HUES6 (cell line): ENCODE results near the gene TMEM266.
"Not testable (repeated sequence)": the region's sequence is repeated elsewhere in the genome, so short reads cannot be mapped to it uniquely, and the experiment has no call there.

ENCODE experiments used
- H3K27ac ChIP-seq: 2 replicates; pipeline ENCODE4 v1.7.0; 2013; ENCODE audit warnings: low read depth, mild to moderate bottlenecking, low read length, inconsistent platforms
- H3K27me3 ChIP-seq: 2 replicates; pipeline ENCODE4 v1.6.1; 2013; ENCODE audit warnings: low read length; ENCODE audit not compliant: control insufficient read depth, insufficient read depth
- H3K36me3 ChIP-seq: 2 replicates; pipeline ENCODE4 v1.6.1; 2013; ENCODE audit warnings: low read length; ENCODE audit not compliant: control insufficient read depth, insufficient read depth
- H3K4me1 ChIP-seq: 2 replicates; pipeline ENCODE4 v1.6.1; 2013; ENCODE audit warnings: low read length; ENCODE audit not compliant: control insufficient read depth, insufficient read depth
- H3K4me3 ChIP-seq: 2 replicates; pipeline ENCODE4 v1.5.1; 2013; ENCODE audit warnings: low read depth, low read length
- H3K9ac ChIP-seq: one replicate; pipeline ENCODE4 v1.6.1; 2013; ENCODE audit warnings: mild to moderate bottlenecking, low read length
- H3K9me3 ChIP-seq: 2 replicates; pipeline ENCODE4 v1.6.1; 2013; ENCODE audit warnings: low read depth, low read length; ENCODE audit not compliant: control insufficient read depth, insufficient read depth

The TMEM266 gene

DNA sequence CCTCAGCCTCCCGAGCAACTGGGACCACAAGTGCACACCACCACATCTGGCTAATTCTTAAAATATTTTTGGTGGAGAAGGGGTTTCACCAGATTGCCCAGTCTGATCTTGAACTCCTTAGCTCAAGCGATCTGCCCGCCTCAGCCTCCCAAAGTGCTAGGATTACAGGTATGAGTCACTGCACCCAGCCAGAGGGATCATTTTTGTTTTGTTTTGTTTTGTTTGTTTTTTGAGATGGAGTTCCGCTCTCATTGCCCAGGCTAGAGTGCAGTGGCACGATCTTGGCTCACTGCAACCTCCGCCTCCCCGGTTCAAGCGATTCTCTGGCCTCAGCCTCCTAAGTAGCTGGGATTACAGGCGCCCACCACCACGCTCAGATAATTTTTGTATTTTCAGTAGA lies 5.6 kb upstream of the TMEM266 start:
- not testable (repeated sequence) for H3K27ac ChIP-seq, H3K4me3 ChIP-seq, H3K9ac ChIP-seq, H3K9me3 ChIP-seq, H3K36me3 ChIP-seq
- peaks cover 12% of the 10 kb centered on the region for H3K4me1 ChIP-seq
- H3K27me3 ChIP-seq: peaks cover 14% of the 10 kb centered on the region

DNA sequence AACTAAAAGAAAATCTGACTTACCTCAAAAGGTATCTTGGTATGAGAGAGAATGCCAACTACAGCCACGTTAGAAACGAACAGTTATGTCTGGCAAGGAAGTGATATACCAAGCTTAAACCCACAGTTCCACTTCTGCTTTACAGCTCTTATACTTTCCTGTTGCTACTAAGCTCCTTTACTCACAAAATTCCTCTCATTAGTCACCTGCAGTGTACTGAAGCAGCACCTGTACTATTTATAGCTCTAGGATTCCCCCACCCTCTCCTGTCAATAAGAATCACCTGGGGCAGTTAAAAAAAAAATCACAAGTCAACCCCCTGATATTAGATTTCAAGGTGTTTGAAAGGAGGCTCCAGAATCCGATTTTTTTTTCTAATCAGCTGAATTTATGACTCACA lies 2.9 kb upstream of the TMEM266 start:
- no peak overlapping the region for H3K4me3 ChIP-seq
- no peak overlapping the region for H3K27ac ChIP-seq
- no peaks in the 10 kb centered on the region for H3K36me3 ChIP-seq
- peaks cover 12% of the 10 kb centered on the region for H3K4me1 ChIP-seq
- H3K9me3 ChIP-seq: no peaks in the 10 kb centered on the region
- no peak overlapping the region for H3K9ac ChIP-seq
- peaks cover 36% of the 10 kb centered on the region for H3K27me3 ChIP-seq

DNA sequence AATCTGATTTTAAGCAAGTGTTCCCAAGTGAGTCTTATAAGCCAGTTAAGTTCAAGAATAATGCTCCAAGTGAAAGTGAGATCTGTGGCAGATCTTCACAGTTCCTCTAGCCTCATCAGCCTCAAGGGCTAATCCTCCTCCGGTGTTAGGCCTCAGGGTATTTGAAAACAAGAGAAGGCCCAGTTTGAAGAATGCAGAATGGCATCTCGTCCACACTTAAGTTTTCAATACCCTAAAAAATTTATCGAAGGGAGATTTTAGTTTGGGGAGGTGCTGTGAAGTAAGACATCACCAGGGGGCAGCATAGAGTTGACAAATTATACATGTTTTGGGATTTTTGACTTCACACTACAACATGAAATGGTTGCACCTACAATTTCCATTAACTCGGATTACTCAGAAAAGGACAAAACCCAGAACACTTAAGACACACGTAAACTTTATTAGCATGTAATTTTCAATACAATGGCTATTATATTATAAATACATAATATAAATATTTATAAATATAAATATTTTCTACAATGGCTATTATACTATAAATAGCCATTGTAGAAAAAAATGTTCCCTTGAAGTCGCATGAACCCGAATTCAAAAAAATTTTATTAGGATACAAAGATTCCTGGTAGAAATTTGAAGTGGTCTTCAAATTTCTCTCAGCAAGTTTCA lies 2.3 kb upstream of the TMEM266 start:
- H3K36me3 ChIP-seq: no peaks in the 10 kb centered on the region
- H3K4me3 ChIP-seq: no peak overlapping the region
- H3K9me3 ChIP-seq: no peaks in the 10 kb centered on the region
- peaks cover 12% of the 10 kb centered on the region for H3K4me1 ChIP-seq
- H3K9ac ChIP-seq: no peak overlapping the region
- no peak overlapping the region for H3K27ac ChIP-seq
- peaks cover 36% of the 10 kb centered on the region for H3K27me3 ChIP-seq

DNA sequence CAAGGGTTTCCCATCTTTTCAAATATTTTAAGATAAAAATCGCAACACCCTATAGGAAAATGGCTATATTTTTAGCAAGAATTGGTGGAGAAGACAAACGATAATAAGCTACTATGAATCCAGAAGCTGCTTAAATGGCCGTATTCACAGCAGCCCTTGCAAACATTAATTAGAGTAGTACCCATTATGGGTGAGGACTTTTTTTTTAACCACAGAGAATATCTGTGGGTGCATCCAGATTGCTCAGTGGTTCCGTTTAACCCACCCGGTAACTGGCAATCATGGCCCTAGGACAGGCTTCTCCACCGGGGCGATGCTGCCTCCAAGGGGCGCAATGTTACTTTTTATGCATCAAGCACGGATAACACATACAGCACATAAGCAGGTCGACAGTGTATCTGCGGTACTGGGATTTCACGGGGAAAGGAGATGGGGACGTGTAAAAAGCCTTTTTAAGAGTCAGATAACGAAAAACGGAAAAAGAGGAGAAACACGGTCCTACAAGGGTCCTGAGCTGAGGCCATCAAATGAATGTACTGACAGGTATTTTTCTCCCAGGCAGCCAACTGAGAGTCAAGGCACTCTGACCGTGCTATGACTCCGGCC lies 968 bp upstream of the TMEM266 start:
- Histone ChIP-seq H3K36me3 (no peaks in the 10 kb centered on the region), H3K4me3 (peak overlapping the region; percentile 81), H3K4me1 (peaks cover 16% of the 10 kb centered on the region), H3K9me3 (no peaks in the 10 kb centered on the region), H3K27ac (no peak overlapping the region), H3K27me3 (peaks cover 36% of the 10 kb centered on the region), H3K9ac (no peak overlapping the region)

DNA sequence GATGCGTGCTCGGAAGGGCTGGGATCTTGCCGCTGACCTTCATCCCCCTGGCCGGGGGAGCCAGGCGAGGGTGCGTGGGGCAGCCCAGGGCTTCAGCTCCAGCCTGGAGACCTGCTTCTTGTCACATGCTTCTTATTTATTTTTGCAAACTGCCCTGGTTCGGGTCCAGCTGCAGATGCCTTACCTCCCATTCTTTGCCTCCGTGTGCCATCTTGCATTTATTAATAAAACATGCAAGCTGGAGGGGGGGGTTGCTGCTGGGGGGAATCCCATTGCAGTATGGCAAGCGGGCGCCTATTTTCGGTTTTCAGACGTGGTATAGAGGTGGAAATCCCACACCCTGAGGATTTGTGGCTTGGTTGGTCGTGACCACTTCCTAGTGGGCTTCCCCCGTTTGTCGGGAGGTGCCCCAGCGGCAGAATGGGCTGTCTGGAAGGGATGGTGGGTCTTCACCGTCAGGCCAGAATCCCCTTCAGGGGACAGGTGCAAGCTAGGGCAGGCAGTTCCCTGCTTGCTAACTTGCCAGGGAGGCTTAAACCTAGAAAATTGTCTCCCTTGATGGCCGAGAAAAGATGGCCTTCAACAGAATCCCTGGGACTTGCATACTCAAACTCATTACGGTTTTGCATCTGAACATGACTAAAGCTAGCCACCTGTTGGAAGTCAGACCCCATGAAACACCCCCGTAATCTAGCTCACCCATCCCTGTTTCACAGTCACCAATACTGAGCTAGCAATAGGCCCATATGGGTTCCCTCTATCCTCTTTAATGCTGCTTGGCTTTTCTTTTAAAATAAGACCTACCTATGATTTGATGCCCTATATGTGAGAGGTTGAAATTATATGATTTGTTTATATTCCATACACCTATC lies 569 bp downstream of the TMEM266 start:
- no peak overlapping the region for H3K27ac ChIP-seq
- H3K4me3 ChIP-seq: peak overlapping the region; percentile 89
- peak overlapping the region; percentile 50 for H3K9ac ChIP-seq
- no peaks in the 10 kb centered on the region for H3K9me3 ChIP-seq
- H3K4me1 ChIP-seq: peaks cover 31% of the 10 kb centered on the region
- H3K36me3 ChIP-seq: no peaks in the 10 kb centered on the region
- peaks cover 36% of the 10 kb centered on the region for H3K27me3 ChIP-seq

DNA sequence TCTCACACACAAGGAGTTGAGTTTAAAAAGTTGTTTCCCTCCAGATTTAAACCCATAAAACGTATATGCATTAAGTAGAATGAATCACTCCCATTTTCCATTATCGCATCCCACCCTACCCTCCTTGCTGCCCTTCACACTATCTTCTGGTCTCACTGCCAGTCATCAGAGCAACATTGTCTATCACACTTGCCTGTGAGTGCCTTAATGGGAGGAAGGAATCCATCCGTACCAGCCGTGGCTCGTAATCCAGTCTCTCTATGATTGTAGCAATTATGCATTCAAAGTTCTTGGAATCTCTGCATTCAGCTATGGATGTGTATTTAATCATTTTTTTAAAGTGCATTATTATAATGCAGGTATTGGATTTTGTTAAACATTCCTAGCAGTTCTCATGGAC lies 1.9 kb downstream of the TMEM266 start:
- H3K4me1 ChIP-seq: peaks cover 32% of the 10 kb centered on the region
- H3K27ac ChIP-seq: no peak overlapping the region
- H3K4me3 ChIP-seq: no peak overlapping the region
- H3K27me3 ChIP-seq: peaks cover 36% of the 10 kb centered on the region
- H3K36me3 ChIP-seq: no peaks in the 10 kb centered on the region
- H3K9ac ChIP-seq: no peak overlapping the region
- H3K9me3 ChIP-seq: no peaks in the 10 kb centered on the region

DNA sequence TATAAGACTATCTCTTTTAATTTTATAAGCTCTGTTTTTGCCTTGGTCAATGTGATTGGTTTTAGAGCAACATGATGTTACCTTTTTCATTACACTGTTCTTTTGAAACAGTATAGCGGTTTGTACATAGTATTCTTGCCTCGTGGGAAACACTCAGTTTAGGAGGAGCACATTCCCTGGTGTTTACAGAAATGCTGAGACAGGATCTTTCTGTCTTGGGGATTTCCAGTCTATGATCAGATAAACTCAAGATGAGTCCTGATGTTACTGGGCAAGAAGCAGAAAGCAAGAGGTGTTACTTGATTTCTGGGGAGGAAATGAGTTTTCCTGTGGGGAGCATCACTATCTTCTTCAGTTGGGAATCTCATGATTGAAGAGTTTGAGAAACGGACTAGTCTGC lies 2.5 kb downstream of the TMEM266 start:
- Histone ChIP-seq H3K36me3 (no peaks in the 10 kb centered on the region), H3K4me1 (peaks cover 26% of the 10 kb centered on the region), H3K9me3 (no peaks in the 10 kb centered on the region), H3K4me3 (no peak overlapping the region), H3K27me3 (peaks cover 36% of the 10 kb centered on the region), H3K9ac (no peak overlapping the region), H3K27ac (no peak overlapping the region)

DNA sequence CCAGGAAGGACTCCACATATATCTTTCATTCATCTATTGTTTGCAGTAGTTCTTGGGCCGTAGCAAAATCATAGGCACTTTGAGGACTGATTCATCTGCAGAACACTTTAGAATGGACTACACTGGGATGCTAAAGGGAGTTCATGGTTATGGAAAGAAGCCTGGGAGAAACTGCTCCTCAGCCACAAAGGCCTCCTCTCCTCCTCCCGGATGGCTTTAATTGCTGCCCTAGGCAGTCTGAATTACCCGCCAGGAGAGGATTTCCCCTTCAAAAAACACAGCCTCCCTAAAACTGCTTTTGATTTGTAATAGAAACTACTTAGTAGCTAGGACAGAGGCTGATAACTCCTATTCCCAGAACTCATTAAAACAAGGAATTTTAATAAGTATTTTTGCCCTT lies 4.6 kb downstream of the TMEM266 start:
- H3K27ac ChIP-seq: no peak overlapping the region
- peaks cover 21% of the 10 kb centered on the region for H3K4me1 ChIP-seq
- no peak overlapping the region for H3K9ac ChIP-seq
- H3K9me3 ChIP-seq: no peaks in the 10 kb centered on the region
- H3K4me3 ChIP-seq: no peak overlapping the region
- peaks cover 20% of the 10 kb centered on the region for H3K27me3 ChIP-seq
- no peaks in the 10 kb centered on the region for H3K36me3 ChIP-seq

DNA sequence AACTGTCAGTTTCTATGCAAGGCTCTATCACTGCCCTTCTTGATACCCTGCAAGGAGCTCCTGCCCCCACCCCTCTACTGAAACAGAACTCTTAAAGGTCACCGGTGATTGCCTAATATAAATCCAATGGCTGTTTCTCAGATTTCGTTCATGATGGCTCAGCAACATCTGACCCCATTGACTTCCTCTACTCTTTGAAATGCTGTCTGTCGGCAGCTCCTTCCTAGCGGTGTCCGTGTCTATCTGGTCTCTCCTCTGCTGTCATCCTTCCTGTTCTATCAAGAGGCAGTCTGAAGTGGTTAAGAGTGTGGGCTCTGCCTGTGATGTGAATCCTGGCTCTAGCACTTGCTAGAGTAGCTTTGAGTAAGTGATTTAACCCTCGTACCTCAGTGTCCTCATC lies 5.5 kb downstream of the TMEM266 start:
- H3K9ac ChIP-seq: no peak overlapping the region
- no peaks in the 10 kb centered on the region for H3K9me3 ChIP-seq
- no peak overlapping the region for H3K4me3 ChIP-seq
- peaks cover 16% of the 10 kb centered on the region for H3K27me3 ChIP-seq
- no peak overlapping the region for H3K27ac ChIP-seq
- H3K36me3 ChIP-seq: no peaks in the 10 kb centered on the region
- peaks cover 21% of the 10 kb centered on the region for H3K4me1 ChIP-seq

DNA sequence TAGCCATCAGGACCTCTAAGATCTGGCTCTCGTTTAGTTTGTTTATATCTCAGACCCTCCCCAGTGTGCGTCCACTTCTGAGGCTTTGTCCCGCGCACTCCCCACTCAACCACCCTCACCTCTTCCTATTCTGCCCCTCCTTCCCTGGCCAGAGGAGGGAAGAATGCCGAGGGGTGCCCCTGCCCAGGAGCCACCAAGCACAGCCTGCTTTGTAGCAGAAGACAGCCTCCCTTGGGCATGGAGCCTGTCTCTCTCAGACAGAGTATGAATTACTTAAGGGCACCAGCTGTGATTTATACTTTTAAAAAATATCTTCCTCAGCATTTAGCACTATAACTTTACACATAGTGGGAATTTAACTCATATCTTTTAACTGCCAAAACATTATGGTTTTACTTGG lies 6.0 kb downstream of the TMEM266 start:
- Histone ChIP-seq H3K4me3 (no peak overlapping the region), H3K9me3 (no peaks in the 10 kb centered on the region), H3K36me3 (no peaks in the 10 kb centered on the region), H3K27me3 (peaks cover 11% of the 10 kb centered on the region), H3K4me1 (peaks cover 21% of the 10 kb centered on the region), H3K27ac (no peak overlapping the region), H3K9ac (no peak overlapping the region)

DNA sequence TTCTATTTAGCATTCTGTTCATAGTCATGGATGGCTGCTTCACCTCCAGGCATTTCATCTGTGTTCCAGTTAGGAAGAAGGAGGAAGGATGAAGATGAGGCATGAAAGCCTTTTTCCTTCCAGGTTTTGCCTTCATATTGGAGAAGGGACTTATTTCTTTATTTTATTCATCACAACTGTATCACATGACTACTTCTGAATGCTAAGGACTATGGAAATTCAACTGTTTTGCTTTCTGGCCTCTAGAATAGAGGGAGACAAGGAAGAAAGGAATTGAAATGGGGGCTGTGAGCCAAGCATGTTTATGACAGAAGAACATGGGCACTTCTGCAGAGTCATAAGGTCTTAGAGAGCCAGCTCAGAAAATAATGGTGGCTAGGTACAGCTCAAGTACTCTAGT lies 10.4 kb downstream of the TMEM266 start:
- H3K27me3 ChIP-seq: no peaks in the 10 kb centered on the region
- H3K9ac ChIP-seq: no peak overlapping the region
- no peaks in the 10 kb centered on the region for H3K9me3 ChIP-seq
- no peaks in the 10 kb centered on the region for H3K36me3 ChIP-seq
- peaks cover 4% of the 10 kb centered on the region; the same call in 1 of the 2 replicates for H3K4me1 ChIP-seq
- no peak overlapping the region for H3K27ac ChIP-seq
- no peak overlapping the region for H3K4me3 ChIP-seq
